ENCODE results near the gene TMEM141. TPM values are rescaled to one million over a fixed set of nuclear protein-coding genes. Genes with fewer than 3 reads are reported as not detected.
A peak's percentile ranks its signal among the peaks of the same experiment; 100 is the strongest.
"Not testable (repeated sequence)": the region's sequence is repeated elsewhere in the genome, so short reads cannot be mapped to it uniquely, and the experiment has no call there.

TMEM141 gene
- total RNA-seq, 1 donor from 2014 or later: 69.8 TPM

GRCh38 chr9:136757751-136758140, 33.4 kb upstream of the TMEM141 start:
- H3K27me3 ChIP-seq (ENCODE audit: control insufficient read depth, insufficient read depth, low read length): peaks cover 20% of the 10 kb centered on the region
- H3K4me3 ChIP-seq (ENCODE audit: low read depth, low read length): no peak overlapping the region
- no peak for TF ChIP-seq CTCF (IDR thresholded peaks at IDR 0.05; ENCODE audit: insufficient read depth, low read length, poor library complexity, severe bottlenecking)
- DNase-seq (ENCODE audit: low read depth): no peak
- no peaks in the 10 kb centered on the region for H3K36me3 ChIP-seq (ENCODE audit: control insufficient read depth, insufficient read depth, low read length)

- Histone ChIP-seq H3K4me3 (ENCODE audit: low read depth, low read length) (no peak overlapping the region), H3K27me3 (ENCODE audit: control insufficient read depth, insufficient read depth, low read length) (peaks cover 25% of the 10 kb centered on the region), H3K36me3 (ENCODE audit: control insufficient read depth, insufficient read depth, low read length) (no peaks in the 10 kb centered on the region)
- no peak for TF ChIP-seq CTCF (IDR thresholded peaks at IDR 0.05; ENCODE audit: insufficient read depth, low read length, poor library complexity, severe bottlenecking)
- no peak for DNase-seq (ENCODE audit: low read depth)
Observed at GRCh38 chr9:136759001-136759400, 32.1 kb upstream of the TMEM141 start.

- Histone ChIP-seq H3K4me3 (ENCODE audit: low read depth, low read length) (no peak overlapping the region), H3K27me3 (ENCODE audit: control insufficient read depth, insufficient read depth, low read length) (peaks cover 25% of the 10 kb centered on the region), H3K36me3 (ENCODE audit: control insufficient read depth, insufficient read depth, low read length) (no peaks in the 10 kb centered on the region)
- no peak for DNase-seq (ENCODE audit: low read depth)
- TF ChIP-seq CTCF (IDR thresholded peaks at IDR 0.05; ENCODE audit: insufficient read depth, low read length, poor library complexity, severe bottlenecking): no peak
Observed at GRCh38 chr9:136759436-136760325, 31.5 kb upstream of the TMEM141 start.

- Histone ChIP-seq H3K27me3 (ENCODE audit: control insufficient read depth, insufficient read depth, low read length) (peaks cover 29% of the 10 kb centered on the region), H3K4me3 (ENCODE audit: low read depth, low read length) (no peak overlapping the region), H3K36me3 (ENCODE audit: control insufficient read depth, insufficient read depth, low read length) (no peaks in the 10 kb centered on the region)
- DNase-seq (ENCODE audit: low read depth): no peak
- TF ChIP-seq CTCF (IDR thresholded peaks at IDR 0.05; ENCODE audit: insufficient read depth, low read length, poor library complexity, severe bottlenecking): no peak
Observed at GRCh38 chr9:136760424-136760823, 30.7 kb upstream of the TMEM141 start.

- not testable (repeated sequence) for H3K4me3 ChIP-seq (ENCODE audit: low read depth, low read length); H3K36me3 ChIP-seq (ENCODE audit: control insufficient read depth, insufficient read depth, low read length)
- peaks cover 31% of the 10 kb centered on the region for H3K27me3 ChIP-seq (ENCODE audit: control insufficient read depth, insufficient read depth, low read length)
- peak; percentile 28 for DNase-seq (ENCODE audit: low read depth)
- peak; percentile 78 for TF ChIP-seq CTCF (IDR thresholded peaks at IDR 0.05; ENCODE audit: insufficient read depth, low read length, poor library complexity, severe bottlenecking)
Observed at GRCh38 chr9:136760834-136761544, 30.2 kb upstream of the TMEM141 start.
